H1 (cell line): ENCODE results near the gene LRBA. TPM values are rescaled to one million over a fixed set of nuclear protein-coding genes. Genes with fewer than 3 reads are reported as not detected.

Experiments used
- CTCF ChIA-PET: fragments of 300-600 bp; sonication (Branson Sonifier 250); formaldehyde crosslinking; loops from one replicate; lab custom pipeline; 2021; ENCODE audit not compliant: partially characterized antibody; lab: Charles Lee
- POLR2A ChIA-PET: fragments of 300-600 bp; sonication (Branson Sonifier 250); formaldehyde crosslinking; loops from one replicate; lab custom pipeline; 2021; ENCODE audit warnings: inconsistent platforms; ENCODE audit not compliant: partially characterized antibody; lab: Charles Lee
- DNase-seq, 2 experiments: peaks; one replicate each; pipeline versions ENCODE4 v3.0.0 to v3.0.0-alpha.2; 2010 to 2022; ENCODE audit warnings: low spot score in 2 of 2, low read depth in 1 of 2, mixed read lengths in 1 of 2
- FAIRE-seq: peaks from 2 replicates; lab custom pipeline; 2011; peaks lifted over from hg19 to GRCh38; lab: Jason Lieb, UNC
- H2AFZ ChIP-seq: 2 replicates; pipeline ENCODE4 v1.8.1; 2012; ENCODE audit warnings: low read length, inconsistent platforms
- H2AK5ac ChIP-seq: 2 replicates; pipeline ENCODE4 v1.6.1; 2013; ENCODE audit warnings: low read depth, low read length
- H2BK120ac ChIP-seq: replicated peaks from 2 replicates; pipeline ENCODE3; 2013; ENCODE audit warnings: low read depth, low read length, inconsistent platforms
- H2BK12ac ChIP-seq: 2 replicates; pipeline ENCODE4 v1.6.1; 2013; ENCODE audit warnings: low read depth, low read length
- H2BK15ac ChIP-seq: 2 replicates; pipeline ENCODE4 v1.6.1; 2013; ENCODE audit warnings: low read length
- H2BK20ac ChIP-seq: 2 replicates; pipeline ENCODE4 v1.6.1; 2013; ENCODE audit warnings: low read length
- H2BK5ac ChIP-seq: 2 replicates; pipeline ENCODE4 v1.6.1; 2013; ENCODE audit warnings: low read depth, low read length
- H3K14ac ChIP-seq: 2 replicates; pipeline ENCODE4 v1.6.1; 2013; ENCODE audit warnings: inconsistent platforms; ENCODE audit not compliant: insufficient read length
- H3K18ac ChIP-seq: 2 replicates; pipeline ENCODE4 v1.6.1; 2013; ENCODE audit warnings: low read length; ENCODE audit errors: extremely low read depth
- H3K23ac ChIP-seq: 2 replicates; pipeline ENCODE4 v1.6.1; 2013; ENCODE audit warnings: inconsistent platforms; ENCODE audit not compliant: insufficient read length
- H3K23me2 ChIP-seq: 2 replicates; pipeline ENCODE4 v1.6.1; 2013; ENCODE audit warnings: low read depth, low read length
- H3K27ac ChIP-seq: 2 replicates; pipeline ENCODE4 v1.6.1; 2011; ENCODE audit warnings: low read depth, low read length, inconsistent platforms
- H3K27me3 ChIP-seq, 4 experiments: replicated peaks in 1 of 4; 1 replicate in 1 of 4; 2 replicates in 3 of 4; pipeline versions ENCODE4 v1.6.1 to v1.8.1; 2011 to 2013; ENCODE audit warnings: low read length in 3 of 4, mild to moderate bottlenecking in 3 of 4, inconsistent platforms in 2 of 4, mixed read lengths in 2 of 4, moderate library complexity in 1 of 4; ENCODE audit not compliant: control insufficient read depth in 3 of 4, insufficient read depth in 3 of 4; ENCODE audit errors: extremely low read depth in 1 of 4
- H3K36me3 ChIP-seq, 4 experiments: 2 replicates each; pipeline versions ENCODE4 v1.6.1 to v1.8.1; 2011 to 2013; ENCODE audit warnings: mild to moderate bottlenecking in 4 of 4, low read length in 3 of 4, moderate library complexity in 2 of 4, control low read depth in 1 of 4, inconsistent platforms in 1 of 4; ENCODE audit not compliant: insufficient read depth in 4 of 4, control insufficient read depth in 2 of 4
- H3K4ac ChIP-seq: replicated peaks from 2 replicates; pipeline ENCODE3; 2013; ENCODE audit warnings: low read length, low read depth, mixed read lengths, inconsistent platforms; ENCODE audit not compliant: insufficient read length
- H3K4me1 ChIP-seq, 4 experiments: replicated peaks in 1 of 4; 1 replicate in 1 of 4; 2 replicates in 3 of 4; pipeline versions ENCODE4 v1.6.1 to v1.8.1; 2011 to 2013; ENCODE audit warnings: low read length in 3 of 4, inconsistent platforms in 2 of 4, mixed read lengths in 1 of 4; ENCODE audit not compliant: insufficient read depth in 4 of 4, control insufficient read depth in 3 of 4
- H3K4me2 ChIP-seq, 2 experiments: 2 replicates each; pipeline versions ENCODE4 v1.6.1 to v1.8.1; 2011 to 2013; ENCODE audit warnings: low read depth in 2 of 2, low read length in 2 of 2, control low read depth in 1 of 2, inconsistent platforms in 1 of 2, mild to moderate bottlenecking in 1 of 2; ENCODE audit not compliant: insufficient read depth in 1 of 2
- H3K4me3 ChIP-seq, 4 experiments: fragments of 200-600, 300-600 bp in 1 of 4; sonication (generic), shearing (Covaris generic), sonication (Bioruptor Twin) in 1 of 4; 2 replicates each; pipeline versions ENCODE4 v1.5.1 to v1.8.1; 2011 to 2016; ENCODE audit warnings: low read length in 4 of 4, low read depth in 3 of 4, control low read depth in 2 of 4, inconsistent platforms in 2 of 4, mild to moderate bottlenecking in 2 of 4, mixed read lengths in 1 of 4, moderate library complexity in 1 of 4; ENCODE audit not compliant: insufficient read depth in 2 of 4; ENCODE audit errors: extremely low read depth in 1 of 4
- H3K56ac ChIP-seq: replicated peaks from 2 replicates; pipeline ENCODE3; 2013; ENCODE audit warnings: low read depth, mild to moderate bottlenecking, mixed read lengths, low read length, inconsistent platforms; ENCODE audit not compliant: insufficient read length
- H3K79me1 ChIP-seq: 2 replicates; pipeline ENCODE4 v1.6.1; 2013; ENCODE audit warnings: low read depth, low read length, control low read depth
- H3K79me2 ChIP-seq, 2 experiments: 2 replicates each; pipeline versions ENCODE4 v1.6.1 to v1.8.1; 2012 to 2013; ENCODE audit warnings: low read length in 2 of 2, mild to moderate bottlenecking in 2 of 2, inconsistent platforms in 1 of 2; ENCODE audit not compliant: insufficient read depth in 2 of 2, control insufficient read depth in 1 of 2
- H3K9ac ChIP-seq, 4 experiments: replicated peaks in 1 of 4; 1 replicate in 1 of 4; 2 replicates in 3 of 4; pipeline versions ENCODE4 v1.6.1 to v1.8.1; 2011 to 2013; ENCODE audit warnings: low read depth in 3 of 4, low read length in 3 of 4, control low read depth in 2 of 4, mild to moderate bottlenecking in 2 of 4, moderate library complexity in 2 of 4, inconsistent platforms in 1 of 4; ENCODE audit errors: extremely low read depth in 1 of 4
- H3K9me3 ChIP-seq, 2 experiments: 2 replicates each; pipeline versions ENCODE4 v1.6.1 to v1.8.1; 2012 to 2013; ENCODE audit warnings: mild to moderate bottlenecking in 2 of 2, moderate library complexity in 2 of 2, control low read depth in 1 of 2, inconsistent platforms in 1 of 2, low read depth in 1 of 2, low read length in 1 of 2, mixed read lengths in 1 of 2; ENCODE audit not compliant: insufficient read depth in 2 of 2
- H4K20me1 ChIP-seq, 2 experiments: replicated peaks in 1 of 2; 2 replicates each; pipeline versions ENCODE3 to v1.8.1; 2011 to 2013; ENCODE audit warnings: inconsistent platforms in 2 of 2, low read length in 2 of 2, mild to moderate bottlenecking in 1 of 2; ENCODE audit not compliant: insufficient read depth in 2 of 2, control insufficient read depth in 1 of 2
- H4K5ac ChIP-seq: 2 replicates; pipeline ENCODE4 v1.6.1; 2013; ENCODE audit warnings: low read length, low read depth, mixed read lengths, inconsistent platforms; ENCODE audit not compliant: insufficient read length
- H4K8ac ChIP-seq: 2 replicates; pipeline ENCODE4 v1.8.0; 2013; ENCODE audit warnings: mild to moderate bottlenecking, moderate library complexity, low read length, inconsistent platforms; ENCODE audit not compliant: insufficient read depth; ENCODE audit errors: extremely low read depth
- H4K91ac ChIP-seq: replicated peaks from 2 replicates; pipeline ENCODE3; 2013; ENCODE audit warnings: low read length, mixed read lengths, inconsistent platforms; ENCODE audit not compliant: insufficient read length
- ATF2 ChIP-seq: IDR thresholded peaks from 2 replicates; pipeline ENCODE4 v1.6.1; 2012; ENCODE audit warnings: low read length, inconsistent platforms
- CHD1 ChIP-seq: IDR thresholded peaks from 2 replicates; pipeline ENCODE4 v1.6.1; 2012; ENCODE audit warnings: low read depth, low read length, improper control_type of control experiment
- EZH2 ChIP-seq: fragments of 200-600 bp; sonication (generic); IDR thresholded peaks from 2 replicates; pipeline ENCODE4 v1.7.1; 2012; ENCODE audit warnings: low read depth, mild to moderate bottlenecking, moderate library complexity, low read length, inconsistent platforms; ENCODE audit not compliant: severe bottlenecking
- GABPA ChIP-seq: IDR thresholded peaks from 2 replicates; pipeline ENCODE4 v1.6.1; 2011; ENCODE audit warnings: mild to moderate bottlenecking, low read length, moderate library complexity, borderline replicate concordance; ENCODE audit not compliant: insufficient read depth
- HDAC6 ChIP-seq: IDR thresholded peaks from one replicate; pipeline ENCODE4 v1.7.1; 2012; ENCODE audit warnings: low read depth, mild to moderate bottlenecking, inconsistent platforms, low read length, moderate library complexity
- RAD21 ChIP-seq, 2 experiments: IDR thresholded peaks in 1 of 2; conservative IDR thresholded peaks in 1 of 2; 2 replicates each; pipeline ENCODE4 v1.6.1; 2011; ENCODE audit warnings: low read depth in 2 of 2, low read length in 2 of 2, improper control_type of control experiment in 1 of 2, inconsistent platforms in 1 of 2, mild to moderate bottlenecking in 1 of 2, moderate library complexity in 1 of 2
- SP4 ChIP-seq: IDR thresholded peaks from 2 replicates; pipeline ENCODE4 v1.6.1; 2012; ENCODE audit warnings: low read length, inconsistent platforms
- TCF12 ChIP-seq: IDR thresholded peaks from 2 replicates; pipeline ENCODE4 v1.6.1; 2011; ENCODE audit warnings: low read depth, mild to moderate bottlenecking, low read length
- WGBS, 2 experiments: shearing (Covaris generic) in 1 of 2; methylation state at CpG; one replicate each; pipeline versions ENCODE4 v1.1.6 to v1.1.7; 2013 to 2015; ENCODE audit warnings: low lambda C conversion rate in 2 of 2, mixed read lengths in 2 of 2, inconsistent platforms in 1 of 2, low coverage in 1 of 2, missing lambda C conversion rate in 1 of 2; ENCODE audit not compliant: insufficient replicate concordance in 2 of 2, insufficient coverage in 1 of 2, insufficient read length in 1 of 2; ENCODE audit errors: extremely low coverage in 1 of 2, missing lambda C conversion rate in 1 of 2; 5-methylcytosine and 5-hydroxymethylcytosine counted together
- polyA plus RNA-seq, 7 experiments: library from polyadenylated mRNA; depleted of rRNA in 3 of 7; stranded (reverse) in 5 of 7; unstranded in 2 of 7; fragments of >200 nt in 5 of 7; fragments of 200-250 nt in 2 of 7; gene quantifications; 1 replicate in 5 of 7; 2 replicates in 1 of 7; 4 replicates in 1 of 7; pipeline versions ENCODE4 v1.2.1 to v1.2.3, GENCODE V29; 2011 to 2013; ENCODE audit warnings: missing spikeins in 2 of 7, mixed read lengths in 2 of 7
- total RNA-seq: library from RNA; stranded (reverse); fragmentation: NEBNext Ultra II Directional; extraction: Animal tissue kit (Norgen Biotek cat#: 25700); gene quantifications from 2 replicates; pipeline ENCODE4 v1.2.1, GENCODE V29; 2021

LRBA gene
- total and polyA plus RNA-seq, 2 of the 8 experiments (the other 6 are each of a cell fraction or from before 2014, with no cell fraction given), result 54.6 to 83.2 TPM

GRCh38 chr4:150475763-150476162, 539.3 kb downstream of the LRBA start:
- no peak overlapping the region for H3K27ac ChIP-seq
- 100% methylated on average over 1 of the region's 1 CpG; no CpG with 5 or more reads in 1 of the 2 experiments for WGBS, 2 experiments
- no peaks in the 10 kb centered on the region for H3K4me1 ChIP-seq
- no peak overlapping the region for H3K4ac ChIP-seq
- H2BK15ac ChIP-seq, result no peak overlapping the region
- no peak for TF ChIP-seq TCF12
- TF ChIP-seq HDAC6, result no peak
- no peak for TF ChIP-seq EZH2
- TF ChIP-seq RAD21 (IDR thresholded peaks at IDR 0.05 in 1 of 2, conservative IDR thresholded peaks at IDR 0.05 in 1 of 2; ENCODE audit: low read depth in 2 of 2, low read length in 2 of 2), result no peak
- TF ChIP-seq ATF2, result no peak
- no peak for TF ChIP-seq CHD1
- TF ChIP-seq SP4, result no peak
- no peak for TF ChIP-seq GABPA
- TF ChIP-seq, all 59 proteins: peak for 0
- Histone ChIP-seq H3K36me3 (no peaks in the 10 kb centered on the region), H2AFZ (no peak overlapping the region), H3K14ac (no peak overlapping the region), H3K79me1 (no peaks in the 10 kb centered on the region), H2BK12ac (no peak overlapping the region), H3K4me3 (no peak overlapping the region), H2BK5ac (no peak overlapping the region), H3K79me2 (no peaks in the 10 kb centered on the region), H3K18ac (no peak overlapping the region), H3K27me3 (no peaks in the 10 kb centered on the region), H2BK120ac (no peak overlapping the region), H3K23me2 (no peaks in the 10 kb centered on the region), H3K9ac (no peak overlapping the region), H4K20me1 (no peaks in the 10 kb centered on the region), H4K91ac (no peak overlapping the region), H3K4me2 (no peak overlapping the region), H3K23ac (no peak overlapping the region), H3K9me3 (no peaks in the 10 kb centered on the region), H2BK20ac (no peak overlapping the region), H4K8ac (no peak overlapping the region), H4K5ac (no peak overlapping the region), H3K56ac (no peak overlapping the region), H2AK5ac (no peak overlapping the region)
- ChIA-PET CTCF (no interaction called here), POLR2A (interaction anchor here (0.6 kb wide), 1 partner anchor 15 kb away, joined by 3 read pairs; no protein-coding TSS in a partner anchor)
- DNase-seq, result no peak
- no peak for FAIRE-seq
